ENCODE measurements around the gene TRMT2A.

Gene TRMT2A

DNA sequence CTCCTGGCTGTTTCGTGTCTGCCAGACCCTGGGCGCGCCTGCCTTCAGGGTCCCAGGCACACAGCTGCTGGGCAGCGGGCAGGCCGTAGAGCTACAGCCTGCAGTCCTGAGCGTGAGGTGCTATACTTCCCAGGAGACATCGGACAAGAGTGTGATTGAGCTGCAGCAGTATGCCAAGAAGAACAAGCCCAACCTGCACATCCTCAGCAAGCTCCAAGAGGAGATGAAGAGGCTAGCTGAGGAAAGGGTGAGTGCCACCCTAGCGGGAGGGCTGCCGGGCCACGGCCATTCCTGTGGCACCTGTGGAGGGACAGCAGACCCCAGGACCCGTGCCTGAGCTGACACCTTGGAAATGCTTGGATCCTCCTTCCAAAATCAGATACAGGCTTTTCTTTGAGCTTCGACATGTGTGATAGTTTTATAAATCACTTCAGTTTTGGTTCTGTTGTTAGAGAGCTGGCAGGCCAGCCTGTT lies 8.2 kb downstream of the TRMT2A start:
- TF ChIP-seq, protein P1, sequence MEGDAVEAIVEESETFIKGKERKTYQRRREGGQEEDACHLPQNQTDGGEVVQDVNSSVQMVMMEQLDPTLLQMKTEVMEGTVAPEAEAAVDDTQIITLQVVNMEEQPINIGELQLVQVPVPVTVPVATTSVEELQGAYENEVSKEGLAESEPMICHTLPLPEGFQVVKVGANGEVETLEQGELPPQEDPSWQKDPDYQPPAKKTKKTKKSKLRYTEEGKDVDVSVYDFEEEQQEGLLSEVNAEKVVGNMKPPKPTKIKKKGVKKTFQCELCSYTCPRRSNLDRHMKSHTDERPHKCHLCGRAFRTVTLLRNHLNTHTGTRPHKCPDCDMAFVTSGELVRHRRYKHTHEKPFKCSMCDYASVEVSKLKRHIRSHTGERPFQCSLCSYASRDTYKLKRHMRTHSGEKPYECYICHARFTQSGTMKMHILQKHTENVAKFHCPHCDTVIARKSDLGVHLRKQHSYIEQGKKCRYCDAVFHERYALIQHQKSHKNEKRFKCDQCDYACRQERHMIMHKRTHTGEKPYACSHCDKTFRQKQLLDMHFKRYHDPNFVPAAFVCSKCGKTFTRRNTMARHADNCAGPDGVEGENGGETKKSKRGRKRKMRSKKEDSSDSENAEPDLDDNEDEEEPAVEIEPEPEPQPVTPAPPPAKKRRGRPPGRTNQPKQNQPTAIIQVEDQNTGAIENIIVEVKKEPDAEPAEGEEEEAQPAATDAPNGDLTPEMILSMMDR (IDR thresholded peaks at IDR 0.05; ENCODE audit: low read depth, low read length, missing control alignments) = no peak
- no peak overlapping the region for H3K4me3 ChIP-seq (ENCODE audit: low read depth, low read length)
- DNase-seq (ENCODE audit: low read depth) = no peak

DNA sequence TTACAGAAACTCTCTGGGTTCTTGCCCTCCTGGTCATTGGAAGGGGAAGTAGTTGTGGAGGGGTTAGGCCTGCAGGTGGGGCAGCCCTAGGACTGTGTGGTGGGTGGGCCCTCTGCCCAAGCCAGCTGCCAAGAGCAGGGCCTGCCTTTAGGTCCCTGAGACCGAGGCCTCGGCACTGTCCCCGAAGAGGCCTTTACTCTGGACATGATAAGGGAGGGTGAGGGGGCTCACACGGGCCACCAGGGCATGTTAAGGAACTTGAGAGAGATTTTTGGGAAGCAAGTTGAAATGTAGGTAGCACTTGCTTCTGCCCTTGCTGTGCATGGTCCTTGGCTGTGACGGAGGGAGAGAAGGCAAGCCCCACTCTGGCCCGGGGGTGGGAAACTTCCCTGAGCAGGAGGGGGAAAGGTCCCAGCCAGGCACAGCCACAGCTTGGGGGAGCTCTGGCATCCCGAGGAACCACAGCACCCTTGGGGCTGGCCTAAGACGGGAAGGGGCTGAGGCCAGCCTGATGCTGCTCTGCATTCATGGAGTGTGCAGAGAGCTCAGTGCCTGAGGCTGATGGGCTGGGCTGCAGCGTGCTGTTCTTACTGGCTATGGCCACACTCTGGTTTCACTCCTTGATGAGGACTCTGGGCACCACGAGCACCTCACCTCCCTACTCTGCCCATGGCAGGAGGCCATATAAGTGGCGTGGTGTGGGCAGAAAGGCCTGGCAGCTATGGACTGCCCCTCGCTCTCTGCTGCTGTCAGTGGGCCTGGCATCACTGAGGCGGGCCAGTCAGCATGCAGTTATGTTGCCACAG lies 8.9 kb downstream of the TRMT2A start:
- TF ChIP-seq, protein P1 (IDR thresholded peaks at IDR 0.05; ENCODE audit: low read depth, low read length, missing control alignments) = no peak
- no peak overlapping the region for H3K4me3 ChIP-seq (ENCODE audit: low read depth, low read length)
- DNase-seq (ENCODE audit: low read depth) = no peak

DNA sequence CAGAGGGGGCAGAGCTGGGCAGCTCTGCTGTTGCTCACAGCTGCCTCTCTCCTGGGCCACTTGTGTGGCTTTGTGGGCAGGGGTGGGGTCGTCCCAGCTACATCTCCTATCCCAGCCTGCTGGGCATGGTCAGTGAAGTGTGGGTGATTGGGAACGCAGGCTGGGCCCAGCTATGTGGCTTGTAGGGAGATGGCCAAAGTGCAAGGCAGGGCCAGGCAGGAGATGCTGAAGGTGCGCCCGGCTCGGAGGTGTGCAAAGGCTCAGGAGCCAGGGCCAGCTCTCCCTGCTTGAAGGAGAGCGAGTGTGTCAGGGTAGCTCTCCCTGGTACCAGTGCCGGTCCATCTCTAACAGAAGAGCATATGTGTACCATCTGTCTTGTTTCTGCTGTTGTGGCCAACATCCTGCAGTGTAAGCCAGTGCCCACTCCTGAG lies 9.5 kb downstream of the TRMT2A start:
- no peak for DNase-seq (ENCODE audit: low read depth)
- TF ChIP-seq, protein P1 (IDR thresholded peaks at IDR 0.05; ENCODE audit: low read depth, low read length, missing control alignments) = no peak

DNA sequence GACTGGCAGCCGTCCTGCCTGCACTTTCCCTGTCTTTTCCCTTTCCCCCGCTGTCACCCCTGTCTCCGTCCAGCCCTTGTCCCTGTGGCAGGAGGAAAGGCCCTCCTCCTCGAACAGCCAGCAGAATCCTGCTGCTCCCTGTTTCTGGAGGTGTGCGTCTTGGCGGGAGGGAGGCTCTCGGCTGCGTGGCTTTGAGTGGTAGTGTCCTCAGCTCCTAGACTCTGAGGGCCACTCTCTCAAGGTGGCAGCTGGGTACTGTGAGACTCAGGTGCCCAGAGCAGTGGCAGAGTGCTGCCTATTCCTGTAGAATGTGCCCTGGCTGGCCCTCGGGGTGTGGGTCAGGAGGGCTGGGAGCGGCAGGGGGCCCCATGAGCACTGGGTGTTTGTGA lies 10.2 kb downstream of the TRMT2A start:
- TF ChIP-seq, protein P1 (IDR thresholded peaks at IDR 0.05; ENCODE audit: low read depth, low read length, missing control alignments) = no peak
- DNase-seq (ENCODE audit: low read depth) = no peak
- H3K4me3 ChIP-seq (ENCODE audit: low read depth, low read length) = no peak overlapping the region

More for the DNA sequence above, 9.5 kb downstream of the TRMT2A start:
- no peak overlapping the region for H3K4me3 ChIP-seq (ENCODE audit: low read depth, low read length)

DNA sequence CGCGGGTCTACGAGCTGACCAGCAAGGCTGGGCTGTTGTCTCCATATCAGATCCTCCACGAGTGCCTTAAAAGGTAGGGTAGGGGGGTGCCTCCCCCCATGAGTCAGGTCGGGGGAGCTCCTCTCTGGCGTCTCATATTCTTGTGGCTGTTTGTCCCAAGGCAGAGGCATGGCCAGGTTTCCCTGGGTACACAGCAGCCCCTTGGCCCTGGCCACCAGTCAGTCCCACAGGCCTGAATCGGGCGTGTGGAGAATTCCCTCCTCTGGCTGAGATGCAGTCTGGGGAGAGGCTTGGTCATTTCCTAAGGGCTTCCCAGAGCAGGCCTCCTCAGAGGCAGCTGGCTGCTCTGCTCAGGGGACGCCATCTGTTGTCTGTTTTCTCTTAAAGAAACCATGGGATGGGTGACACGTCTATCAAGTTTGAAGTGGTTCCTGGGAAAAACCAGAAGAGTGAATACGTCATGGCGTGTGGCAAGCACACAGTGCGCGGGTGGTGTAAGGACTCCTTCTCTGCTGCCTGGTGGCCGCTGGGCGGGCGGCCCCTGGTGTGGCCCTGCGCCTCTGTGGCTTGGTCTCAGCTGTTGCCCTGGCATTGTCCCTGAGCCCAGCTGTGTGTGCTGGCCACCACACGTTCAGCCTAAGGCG lies 10.7 kb downstream of the TRMT2A start:
- TF ChIP-seq, protein P1 (IDR thresholded peaks at IDR 0.05; ENCODE audit: low read depth, low read length, missing control alignments) = no peak
- DNase-seq (ENCODE audit: low read depth) = no peak
- no peak overlapping the region for H3K4me3 ChIP-seq (ENCODE audit: low read depth, low read length)

DNA sequence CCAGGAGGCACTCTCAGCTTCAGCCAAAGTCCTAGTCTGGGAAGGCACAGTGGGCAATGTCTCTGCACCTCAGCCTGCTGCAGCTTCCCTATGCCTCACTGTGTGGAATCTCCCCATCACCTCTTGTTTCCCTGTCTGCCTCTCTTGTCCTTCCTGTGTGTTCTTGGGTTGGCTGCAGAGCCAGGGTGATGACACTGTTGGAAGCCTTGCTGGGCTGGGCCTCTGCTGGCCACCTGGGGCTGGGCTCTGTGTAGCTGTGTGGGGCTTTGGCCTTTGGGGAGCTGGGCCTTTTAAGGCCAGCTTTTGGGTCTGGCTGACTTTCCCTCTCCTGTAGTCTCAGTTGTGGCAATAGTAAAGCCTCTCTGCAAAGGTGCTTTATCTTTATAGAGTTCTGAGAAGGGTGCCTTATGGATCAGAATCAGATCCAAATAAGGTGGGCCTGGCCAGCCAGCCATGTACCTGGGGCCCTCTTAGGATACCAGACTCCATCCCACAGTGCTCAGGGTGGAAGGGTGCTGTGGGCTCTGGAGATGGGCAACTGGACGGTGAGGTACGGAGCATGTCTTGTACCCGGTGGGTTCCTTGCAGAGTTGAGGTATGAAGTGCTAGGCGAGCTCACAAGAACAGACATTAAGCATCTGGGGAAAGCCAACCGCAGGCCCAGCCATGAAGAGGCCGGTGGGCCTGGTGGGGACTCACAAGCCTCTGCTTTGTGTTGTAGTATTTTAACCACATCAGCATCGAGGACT lies 11.4 kb downstream of the TRMT2A start:
- TF ChIP-seq, protein P1 (IDR thresholded peaks at IDR 0.05; ENCODE audit: low read depth, low read length, missing control alignments) = no peak
- H3K4me3 ChIP-seq (ENCODE audit: low read depth, low read length) = no peak overlapping the region
- DNase-seq (ENCODE audit: low read depth) = no peak

Measured in GM12864 (cell line).